ENCODE results near the gene WWP2. TPM values are rescaled to one million over a fixed set of nuclear protein-coding genes. Genes with fewer than 3 reads are reported as not detected.
"Not testable (repeated sequence)": the region's sequence is repeated elsewhere in the genome, so short reads cannot be mapped to it uniquely, and the experiment has no call there.

WWP2 gene
- total RNA-seq, 6 donors from 2014 or later: 59.5 to 125 (median 82.3) TPM

DNA sequence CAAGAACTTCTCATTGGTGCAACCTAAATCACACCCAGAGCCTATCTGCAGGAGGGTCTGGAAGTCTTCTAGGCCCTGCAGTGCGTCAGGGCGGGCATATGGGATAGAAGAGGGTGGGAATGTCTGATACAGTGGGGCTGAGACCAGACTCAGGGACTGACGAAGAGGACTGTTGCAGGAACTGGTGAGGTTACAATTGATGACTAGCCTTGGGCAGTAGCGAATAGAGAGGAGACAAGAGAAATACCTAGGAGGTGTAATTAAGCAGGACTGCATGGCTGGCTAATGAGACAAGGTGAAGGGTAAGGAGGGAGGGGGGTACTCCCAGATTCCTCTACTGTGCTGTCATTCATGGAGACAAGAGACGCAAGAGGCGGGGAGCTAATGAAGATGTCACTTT, 91.3 kb downstream of the WWP2 start:
- ATAC-seq (ENCODE audit: low FRiP score in 2 of 2): no peak
- Histone ChIP-seq H3K27ac (no peak overlapping the region), H3K27me3 (no peaks in the 10 kb centered on the region), H3K36me3 (peaks cover 0 to 14% (median 5%) of the 10 kb centered on the region in 4 donors), H3K4me3 (no peak overlapping the region), H3K9me3 (no peaks in the 10 kb centered on the region), H3K4me1 (peaks cover 4 to 14% (median 10%) of the 10 kb centered on the region in 4 donors)
- DNase-seq: no peak
- 96 to 99% methylated on average over 6 of the region's 6 CpGs for WGBS, 2 donors
- TF ChIP-seq, protein P1, sequence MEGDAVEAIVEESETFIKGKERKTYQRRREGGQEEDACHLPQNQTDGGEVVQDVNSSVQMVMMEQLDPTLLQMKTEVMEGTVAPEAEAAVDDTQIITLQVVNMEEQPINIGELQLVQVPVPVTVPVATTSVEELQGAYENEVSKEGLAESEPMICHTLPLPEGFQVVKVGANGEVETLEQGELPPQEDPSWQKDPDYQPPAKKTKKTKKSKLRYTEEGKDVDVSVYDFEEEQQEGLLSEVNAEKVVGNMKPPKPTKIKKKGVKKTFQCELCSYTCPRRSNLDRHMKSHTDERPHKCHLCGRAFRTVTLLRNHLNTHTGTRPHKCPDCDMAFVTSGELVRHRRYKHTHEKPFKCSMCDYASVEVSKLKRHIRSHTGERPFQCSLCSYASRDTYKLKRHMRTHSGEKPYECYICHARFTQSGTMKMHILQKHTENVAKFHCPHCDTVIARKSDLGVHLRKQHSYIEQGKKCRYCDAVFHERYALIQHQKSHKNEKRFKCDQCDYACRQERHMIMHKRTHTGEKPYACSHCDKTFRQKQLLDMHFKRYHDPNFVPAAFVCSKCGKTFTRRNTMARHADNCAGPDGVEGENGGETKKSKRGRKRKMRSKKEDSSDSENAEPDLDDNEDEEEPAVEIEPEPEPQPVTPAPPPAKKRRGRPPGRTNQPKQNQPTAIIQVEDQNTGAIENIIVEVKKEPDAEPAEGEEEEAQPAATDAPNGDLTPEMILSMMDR (IDR thresholded peaks at IDR 0.05): no peak
- TF ChIP-seq POLR2A (IDR thresholded peaks at IDR 0.05) (no peak), EP300 (IDR thresholded peaks at IDR 0.05) (no peak), POLR2AphosphoS5 (IDR thresholded peaks at IDR 0.05) (no peak)

DNA sequence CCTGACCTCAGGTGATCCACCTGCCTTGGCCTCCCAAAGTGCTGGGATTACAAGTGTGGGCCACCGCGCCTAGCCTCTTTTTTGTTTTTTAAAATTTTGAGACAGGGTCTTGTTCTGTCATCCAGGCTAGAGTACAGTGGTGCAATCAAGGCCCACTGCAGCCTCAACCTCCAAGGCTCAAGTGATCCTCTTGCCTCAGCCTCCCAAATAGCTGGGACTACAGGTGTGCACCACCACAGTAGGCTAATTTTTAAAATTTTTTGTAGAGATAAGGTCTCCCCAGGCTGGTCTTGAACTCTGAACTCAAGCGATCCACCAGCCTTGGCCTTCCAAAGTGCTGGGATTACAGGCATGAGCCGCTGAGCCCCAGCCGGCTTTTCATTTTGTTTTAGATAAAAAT, 92.6 kb downstream of the WWP2 start:
- 97 to 98% methylated on average over 5 of the region's 5 CpGs for WGBS, 2 donors
- not testable (repeated sequence) for H3K27ac ChIP-seq

DNA sequence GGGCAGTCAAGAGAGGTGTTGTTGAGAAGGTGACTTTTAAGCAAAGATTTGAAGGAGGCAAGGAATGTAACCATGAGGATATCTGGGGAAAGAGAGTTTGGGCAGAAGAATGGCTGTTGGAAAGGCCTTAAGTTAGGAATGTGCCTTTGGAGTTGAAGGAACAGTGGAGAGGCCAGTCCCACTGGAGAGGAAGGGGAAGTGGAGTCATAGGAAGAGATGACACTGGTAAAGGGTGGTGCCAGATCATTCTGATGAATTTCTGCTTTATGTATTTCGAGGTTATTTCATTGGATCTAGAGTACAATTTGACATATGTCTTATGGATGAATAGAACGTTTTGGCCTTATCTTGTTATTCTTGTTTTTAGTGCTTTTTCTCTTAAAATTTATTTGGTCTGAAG, 93.5 kb downstream of the WWP2 start:
- Histone ChIP-seq H3K4me3 (no peak overlapping the region), H3K27me3 (no peaks in the 10 kb centered on the region), H3K4me1 (peaks cover 0 to 17% (median 9%) of the 10 kb centered on the region in 4 donors), H3K9me3 (no peaks in the 10 kb centered on the region), H3K36me3 (peaks cover 0 to 14% (median 5%) of the 10 kb centered on the region in 4 donors), H3K27ac (no peak overlapping the region)
- DNase-seq: no peak
- 53 to 54% methylated on average over 2 of the region's 2 CpGs for WGBS, 2 donors
- TF ChIP-seq POLR2AphosphoS5 (IDR thresholded peaks at IDR 0.05) (no peak), POLR2A (IDR thresholded peaks at IDR 0.05) (no peak), EP300 (IDR thresholded peaks at IDR 0.05) (no peak)
- TF ChIP-seq, protein P1 (IDR thresholded peaks at IDR 0.05): no peak
- peak in 1 of 2 donors; percentile 41 for ATAC-seq (ENCODE audit: low FRiP score in 2 of 2)

More for the DNA sequence above, 92.6 kb downstream of the WWP2 start:
- H3K4me1 ChIP-seq: peaks cover 0 to 13% (median 6%) of the 10 kb centered on the region in 4 donors
- peaks cover 0 to 14% (median 5%) of the 10 kb centered on the region in 4 donors for H3K36me3 ChIP-seq
- DNase-seq; H3K9me3 ChIP-seq; H3K27me3 ChIP-seq; H3K4me3 ChIP-seq; ATAC-seq (ENCODE audit: low FRiP score in 2 of 2): not testable (repeated sequence)

DNA sequence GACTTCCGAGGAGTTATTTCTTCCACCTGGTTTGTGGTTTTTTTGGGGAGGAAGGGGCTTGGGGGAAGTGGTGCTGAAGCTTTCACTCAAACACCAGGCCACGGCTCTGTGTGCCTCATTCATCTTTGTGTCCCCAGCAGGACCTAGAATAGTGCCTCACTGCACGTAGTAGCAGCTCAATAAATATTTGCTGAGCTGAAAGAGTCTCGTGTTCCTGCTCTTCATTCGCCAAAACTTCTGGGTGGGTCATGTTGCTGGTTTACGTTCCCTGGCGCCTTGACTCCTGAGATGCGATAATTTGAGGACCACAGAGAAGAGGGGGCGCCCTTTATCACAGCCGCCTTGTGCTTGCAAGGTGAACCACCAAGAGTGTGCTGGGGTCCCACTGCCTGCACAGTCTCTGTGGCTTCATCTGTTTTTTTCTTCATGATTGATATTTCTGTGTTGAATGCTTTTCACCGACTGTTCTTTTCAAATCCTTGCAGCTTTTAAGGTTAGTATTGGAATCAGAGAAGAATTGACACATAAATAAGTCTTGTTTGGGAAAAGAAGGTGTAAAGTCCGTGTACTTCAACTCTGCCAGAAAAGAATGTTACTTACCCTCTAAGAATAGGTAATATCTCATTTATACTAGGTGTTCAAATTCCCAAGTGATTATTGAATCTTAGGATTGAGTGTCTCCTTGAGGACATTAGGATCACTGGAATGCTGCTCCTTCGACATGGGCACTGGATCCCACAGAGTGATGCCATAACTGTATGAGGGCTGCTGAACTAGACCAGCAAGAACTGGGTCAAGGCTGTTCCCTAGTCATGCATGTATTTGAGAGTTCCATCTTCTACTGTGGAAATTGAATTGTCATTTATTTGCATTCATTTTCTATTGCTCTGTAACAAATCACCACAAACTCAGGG, 96.3 kb downstream of the WWP2 start:
- ATAC-seq (ENCODE audit: low FRiP score in 2 of 2) (no peak), DNase-seq (no peak)
- H3K9me3 ChIP-seq: no peaks in the 10 kb centered on the region
- H3K27ac ChIP-seq: peak overlapping the region in 1 of 4 donors; percentile 27
- peaks cover 0 to 10% (median 3%) of the 10 kb centered on the region in 4 donors for H3K36me3 ChIP-seq
- TF ChIP-seq, protein P1 (IDR thresholded peaks at IDR 0.05): no peak
- peaks cover 16 to 38% (median 26%) of the 10 kb centered on the region in 4 donors for H3K4me1 ChIP-seq
- no peak overlapping the region for H3K4me3 ChIP-seq
- WGBS, 2 donors: 83 to 86% methylated on average over 12 to 13 of the region's 13 CpGs
- no peaks in the 10 kb centered on the region for H3K27me3 ChIP-seq

DNA sequence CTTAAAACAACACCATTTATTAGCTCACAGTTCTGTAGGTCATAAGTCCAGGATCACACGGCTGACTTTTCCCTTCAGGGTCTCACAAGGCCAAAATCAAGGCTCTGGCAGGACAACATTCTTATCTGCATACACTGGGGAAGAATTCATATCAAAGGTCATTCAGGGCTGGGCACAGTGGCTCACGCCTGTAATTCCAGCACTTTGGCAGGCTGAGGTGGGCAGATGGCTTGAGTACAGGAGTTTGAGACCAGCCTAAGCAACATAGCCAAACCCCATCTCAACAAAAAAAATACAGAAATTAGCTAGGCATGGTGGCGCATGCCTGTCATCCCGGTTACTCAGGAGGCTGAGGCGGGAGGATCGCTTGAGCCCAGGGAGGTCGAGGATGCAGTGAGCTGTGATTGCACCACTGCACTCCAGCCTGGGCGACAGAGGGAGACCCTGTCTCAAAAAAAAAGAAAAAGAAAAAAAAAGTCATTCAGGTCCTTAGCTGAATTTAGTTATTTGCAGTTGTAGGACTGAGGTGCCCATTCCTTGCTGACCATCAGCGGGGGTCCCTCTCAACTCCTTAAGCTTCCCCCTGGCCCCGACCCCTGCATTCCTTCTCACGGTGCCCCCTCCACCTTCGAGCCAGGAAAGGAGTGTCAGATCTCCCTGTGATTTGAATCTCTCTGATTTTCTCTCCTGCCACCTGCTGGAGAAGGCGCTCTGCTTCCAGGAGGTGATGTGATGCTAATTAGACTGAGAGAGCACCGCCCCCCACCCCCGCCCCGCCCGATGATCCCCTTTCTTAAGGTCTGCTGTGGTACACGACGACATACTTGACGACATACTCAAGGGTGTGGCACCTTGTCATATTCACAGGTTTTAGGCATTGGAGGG, 97.2 kb downstream of the WWP2 start:
- TF ChIP-seq, protein P1 (IDR thresholded peaks at IDR 0.05): peak in 4 of 6 experiments; percentile 7 to 17 (median 16)
- TF ChIP-seq POLR2A (IDR thresholded peaks at IDR 0.05): no peak
- no peak for ATAC-seq (ENCODE audit: low FRiP score in 2 of 2)
- peak overlapping the region in 2 of 4 donors; percentile 37 to 81 for H3K27ac ChIP-seq

More for the DNA sequence above, 97.2 kb downstream of the WWP2 start:
- peaks cover 16 to 38% (median 26%) of the 10 kb centered on the region in 4 donors for H3K4me1 ChIP-seq
- H3K4me3 ChIP-seq: no peak overlapping the region
- H3K36me3 ChIP-seq: peaks cover 0 to 4% (median 1%) of the 10 kb centered on the region in 4 donors
- WGBS, 2 donors: 56 to 58% methylated on average over 20 of the region's 20 CpGs
- no peaks in the 10 kb centered on the region for H3K9me3 ChIP-seq
- H3K27me3 ChIP-seq: no peaks in the 10 kb centered on the region
- peak in 1 of 2 donors; percentile 40 for DNase-seq

All from upper lobe of left lung (tissue), 6 donors.